HG03432 (cell line): Measurements from ENCODE around the gene MATN4.
"Not testable (repeated sequence)": the region's sequence is repeated elsewhere in the genome, so short reads cannot be mapped to it uniquely, and the experiment has no call there.

Experiments used
- ATAC-seq: cut with Tn5 transposase; IDR thresholded peaks from one replicate; pipeline ENCODE4 v1.9.1; 2021; ENCODE audit warnings: mild to moderate bottlenecking, moderate library complexity; ENCODE audit not compliant: unreplicated experiment

MATN4 gene, protein sequence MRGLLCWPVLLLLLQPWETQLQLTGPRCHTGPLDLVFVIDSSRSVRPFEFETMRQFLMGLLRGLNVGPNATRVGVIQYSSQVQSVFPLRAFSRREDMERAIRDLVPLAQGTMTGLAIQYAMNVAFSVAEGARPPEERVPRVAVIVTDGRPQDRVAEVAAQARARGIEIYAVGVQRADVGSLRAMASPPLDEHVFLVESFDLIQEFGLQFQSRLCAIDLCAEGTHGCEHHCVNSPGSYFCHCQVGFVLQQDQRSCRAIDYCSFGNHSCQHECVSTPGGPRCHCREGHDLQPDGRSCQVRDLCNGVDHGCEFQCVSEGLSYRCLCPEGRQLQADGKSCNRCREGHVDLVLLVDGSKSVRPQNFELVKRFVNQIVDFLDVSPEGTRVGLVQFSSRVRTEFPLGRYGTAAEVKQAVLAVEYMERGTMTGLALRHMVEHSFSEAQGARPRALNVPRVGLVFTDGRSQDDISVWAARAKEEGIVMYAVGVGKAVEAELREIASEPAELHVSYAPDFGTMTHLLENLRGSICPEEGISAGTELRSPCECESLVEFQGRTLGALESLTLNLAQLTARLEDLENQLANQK

GRCh38 chr20:45308117-45308778, at the start of gene MATN4:
Gene MATN4, minus strand, starts transcription at chr20:45308299. Its CDS starts 2,717 bp downstream, at chr20:45305582.
- no peak for ATAC-seq

DNA sequence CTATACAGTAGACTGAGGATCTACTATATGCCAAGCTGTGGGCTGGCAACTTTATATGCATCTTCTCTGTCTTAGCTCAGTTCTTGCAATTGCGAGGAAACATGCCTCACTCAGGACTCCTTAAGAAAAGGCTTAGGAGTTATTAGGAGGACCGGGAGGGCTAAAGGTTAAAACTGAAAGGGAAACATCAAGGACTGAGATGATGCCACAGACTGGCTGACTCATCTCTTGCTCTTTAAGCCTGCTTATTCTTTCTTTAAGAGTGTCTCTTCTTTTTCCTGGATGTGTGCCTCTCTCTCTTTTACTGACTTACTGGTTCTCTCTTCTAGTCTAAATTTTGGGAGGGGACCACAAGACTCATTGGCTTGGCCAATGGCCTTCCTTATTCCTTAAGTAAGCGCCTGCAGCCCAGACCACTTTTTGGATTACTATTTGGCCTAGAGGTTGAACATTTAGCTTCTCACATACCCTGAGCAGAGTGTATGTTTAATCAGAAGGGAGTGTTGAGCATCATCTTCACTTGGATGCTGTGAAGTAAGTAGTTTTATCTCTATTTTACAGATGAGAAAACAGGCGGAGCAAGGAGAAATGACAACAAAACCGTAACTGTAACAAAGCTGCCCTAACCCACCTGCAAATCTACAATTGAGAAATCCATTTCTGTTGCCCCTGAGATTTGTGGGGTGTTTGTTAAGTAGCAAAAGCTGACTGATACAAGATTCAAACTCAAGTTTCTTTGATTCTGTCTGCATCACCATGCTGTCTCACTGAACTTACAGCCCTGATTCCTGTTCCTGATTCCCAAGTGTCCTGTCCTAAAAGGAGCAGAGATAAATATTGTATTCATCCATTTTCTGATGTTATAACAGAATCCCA, 47.3 kb upstream of the MATN4 start:
- ATAC-seq = no peak

DNA sequence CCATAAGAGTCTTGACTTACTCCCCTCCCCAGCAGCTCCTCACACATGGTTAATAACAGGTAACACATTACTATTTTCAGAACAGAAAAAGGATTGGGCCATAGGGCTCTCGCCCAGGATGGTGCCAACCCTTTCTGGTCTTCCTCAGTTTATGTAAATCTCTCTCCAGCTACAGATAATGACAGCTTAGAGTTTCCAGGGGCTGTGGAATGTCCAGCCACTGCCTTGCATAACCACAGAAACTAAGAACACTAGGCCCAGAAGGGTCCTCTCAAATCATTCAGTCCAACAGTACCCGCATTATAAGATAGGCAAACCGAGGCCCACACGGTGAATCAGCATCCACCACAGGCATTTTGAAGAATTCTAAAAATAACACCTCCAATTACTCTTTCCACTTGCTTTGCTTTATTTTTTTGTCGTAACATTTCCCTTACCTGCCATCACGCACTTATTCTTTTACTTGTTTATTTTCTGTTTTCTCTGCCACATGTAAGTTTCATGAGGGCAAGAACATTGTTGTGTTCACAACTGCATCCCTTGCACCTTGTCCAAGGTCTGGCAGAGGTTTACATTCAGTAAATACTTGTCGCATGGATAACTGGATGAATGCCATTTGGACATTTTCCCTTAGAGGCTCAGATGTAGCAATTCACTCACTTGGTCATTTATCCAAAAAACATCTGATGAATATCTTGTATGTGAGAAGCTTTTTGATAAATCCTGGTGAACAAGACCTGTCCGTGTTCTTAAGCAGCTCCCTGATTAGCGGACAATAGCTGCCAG, 46.5 kb upstream of the MATN4 start:
- no peak for ATAC-seq

DNA sequence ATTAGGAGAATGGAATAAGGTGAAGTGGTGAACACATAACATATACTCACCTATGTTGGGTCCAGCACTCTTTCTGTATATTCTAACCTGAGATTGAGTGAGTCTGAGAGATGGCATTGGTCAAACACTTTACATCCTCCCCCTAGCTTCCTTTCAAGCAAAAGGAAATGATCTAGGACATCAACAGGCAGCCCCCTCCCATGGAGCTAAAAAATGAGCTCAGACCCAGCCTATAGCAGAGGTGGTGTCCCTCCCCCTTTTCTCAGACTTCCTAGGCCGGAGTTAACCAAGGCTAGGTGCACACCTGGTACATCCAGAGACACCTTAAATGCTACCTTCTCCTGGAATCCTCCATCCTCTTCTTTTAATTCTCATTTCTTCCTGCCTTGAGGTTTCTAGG, 45.6 kb upstream of the MATN4 start:
- ATAC-seq = no peak

DNA sequence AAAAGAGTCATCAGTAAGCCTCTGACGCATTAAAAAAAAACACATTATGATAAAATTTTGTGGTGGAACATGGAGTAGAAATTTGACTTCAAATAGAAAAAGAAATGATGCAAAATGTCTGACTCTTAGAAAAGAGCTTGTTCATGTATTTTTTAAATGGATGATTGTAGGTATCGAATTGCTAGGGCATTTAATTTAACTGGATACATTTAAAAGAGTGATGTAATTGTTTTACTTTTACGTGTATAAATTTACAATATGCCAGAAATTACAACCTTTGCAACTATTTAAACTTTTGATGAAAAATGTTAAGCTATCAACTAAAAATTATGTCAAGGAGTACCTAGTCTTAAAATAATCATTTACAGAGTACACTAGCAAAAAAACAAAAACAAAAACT, 44.6 kb upstream of the MATN4 start:
- ATAC-seq = no peak

- ATAC-seq = not testable (repeated sequence)
Observed at GRCh38 chr20:45350795-45351194, 42.7 kb upstream of the MATN4 start.

DNA sequence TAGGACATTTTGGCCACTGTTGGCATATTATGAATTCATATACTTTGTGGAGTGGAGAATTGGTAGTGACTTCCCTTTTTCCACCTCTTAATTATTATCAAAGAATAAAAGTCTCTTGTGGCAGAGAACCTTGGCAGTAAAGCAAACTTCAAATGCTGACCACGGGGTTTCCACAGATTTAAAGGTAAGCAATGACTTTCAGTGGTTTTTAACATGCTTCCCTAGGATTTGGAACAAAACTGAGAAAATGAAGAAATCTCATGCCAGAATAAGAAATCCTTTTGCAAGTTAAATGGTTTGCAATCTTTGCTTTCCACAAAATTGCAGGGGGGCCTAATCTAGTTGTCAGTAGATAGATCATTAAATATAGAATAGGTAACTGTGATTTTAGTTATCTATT, 42.1 kb upstream of the MATN4 start:
- ATAC-seq = no peak

DNA sequence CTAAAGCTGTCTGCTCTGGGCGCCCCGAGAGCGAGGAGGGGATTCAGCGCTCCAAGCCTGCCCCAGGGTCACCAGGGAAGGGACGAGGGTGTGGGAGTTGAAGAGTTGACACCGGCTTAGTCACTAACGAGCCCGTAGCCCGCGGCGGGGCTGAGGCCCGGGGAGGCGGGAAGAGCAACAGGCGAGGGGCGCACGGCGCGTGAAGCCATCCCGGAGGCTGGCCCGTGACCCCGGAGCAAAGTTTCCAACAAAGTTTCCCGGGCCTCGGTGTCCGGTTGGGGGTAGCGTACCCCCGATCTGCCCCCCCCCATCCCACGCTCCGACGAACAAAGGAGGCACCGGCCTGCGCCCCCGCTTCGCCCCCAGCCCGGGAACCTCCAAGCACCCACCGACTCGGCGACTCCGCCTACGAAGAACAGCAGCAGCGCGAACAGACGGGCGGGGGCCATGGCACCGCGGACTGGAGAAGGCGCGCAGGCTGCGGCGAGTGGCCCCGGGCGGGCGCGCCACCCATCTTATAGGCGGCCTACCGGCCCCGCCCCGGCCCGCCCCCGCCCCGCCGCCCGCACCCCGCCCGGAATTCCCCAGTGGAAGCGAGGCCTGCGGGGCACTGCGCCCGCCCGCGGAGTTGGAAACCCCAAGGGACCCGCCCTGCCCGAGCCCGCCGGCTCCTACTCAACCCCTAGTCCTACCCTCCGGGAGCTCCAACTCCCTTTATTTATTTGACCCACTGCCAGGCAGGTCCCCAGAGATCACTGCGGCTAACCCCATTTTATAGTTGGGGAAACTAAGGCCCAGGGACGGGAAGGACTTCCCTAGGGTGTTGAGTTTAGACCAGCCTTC, 40.1 kb upstream of the MATN4 start, which contains the start of gene SDC4:
Gene SDC4 (minus strand): TSS at position 489 of the 843 bp plus-strand sequence. CDS start 40 bp downstream, at position 449.
- ATAC-seq = peak; percentile 42

DNA sequence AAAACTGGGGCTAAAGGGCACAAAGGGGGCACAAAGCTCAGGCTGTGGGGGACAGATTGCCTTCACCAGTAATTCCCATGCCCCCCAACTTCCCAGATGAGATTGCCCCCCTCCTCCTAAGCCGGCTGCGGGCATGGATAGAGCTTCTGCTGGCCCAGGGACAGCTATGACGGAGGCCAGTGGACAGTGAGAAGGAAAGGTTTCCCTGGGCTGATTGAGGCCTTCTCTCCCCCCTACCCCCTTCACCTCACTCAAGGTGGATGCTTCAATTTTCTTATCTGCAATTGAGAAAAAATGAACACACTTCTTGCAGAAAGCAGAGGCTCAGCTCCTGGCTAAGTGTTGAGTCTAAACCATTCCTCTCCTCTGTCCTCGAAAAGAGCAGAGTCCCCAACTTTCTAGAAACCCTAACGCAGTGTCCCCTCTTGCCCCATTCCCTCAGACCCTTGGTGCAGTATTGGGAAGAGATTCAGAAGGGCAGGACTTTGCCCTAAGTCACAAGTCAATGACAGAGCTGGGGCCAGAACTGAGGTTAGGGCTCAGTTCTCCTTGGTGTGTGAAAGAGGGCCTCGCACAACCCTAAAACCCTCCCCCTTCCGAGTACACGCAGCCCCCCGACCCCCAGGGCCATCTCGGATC, 39.3 kb upstream of the MATN4 start:
- ATAC-seq = no peak

GRCh38 chr20:45346851-45347250, 38.8 kb upstream of the MATN4 start:
- no peak for ATAC-seq

DNA sequence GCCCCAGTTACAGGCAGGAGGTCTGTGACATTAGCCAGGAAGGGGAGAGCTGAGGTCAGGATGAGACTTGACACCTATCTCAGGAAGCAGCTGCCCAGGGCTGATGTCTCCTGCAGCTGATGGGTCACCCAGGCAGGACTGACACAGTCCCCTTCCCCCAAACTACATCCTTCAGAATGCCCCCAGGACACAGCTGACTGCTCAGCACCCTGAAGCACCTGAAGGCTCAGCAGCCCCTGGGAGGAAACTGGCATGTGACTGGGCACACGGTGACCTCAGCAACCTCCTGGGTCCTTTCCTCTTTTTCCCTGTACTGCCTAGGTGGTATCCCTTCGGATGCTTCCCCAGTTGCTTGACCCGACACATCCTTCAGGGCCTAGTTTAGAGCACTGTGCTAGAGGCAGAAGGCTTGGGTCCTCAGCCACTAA, 38.2 kb upstream of the MATN4 start:
- ATAC-seq = no peak

GRCh38 chr20:45345104-45345936, 37.2 kb upstream of the MATN4 start:
- no peak for ATAC-seq

GRCh38 chr20:45344168-45344860, 36.2 kb upstream of the MATN4 start:
- no peak for ATAC-seq

DNA sequence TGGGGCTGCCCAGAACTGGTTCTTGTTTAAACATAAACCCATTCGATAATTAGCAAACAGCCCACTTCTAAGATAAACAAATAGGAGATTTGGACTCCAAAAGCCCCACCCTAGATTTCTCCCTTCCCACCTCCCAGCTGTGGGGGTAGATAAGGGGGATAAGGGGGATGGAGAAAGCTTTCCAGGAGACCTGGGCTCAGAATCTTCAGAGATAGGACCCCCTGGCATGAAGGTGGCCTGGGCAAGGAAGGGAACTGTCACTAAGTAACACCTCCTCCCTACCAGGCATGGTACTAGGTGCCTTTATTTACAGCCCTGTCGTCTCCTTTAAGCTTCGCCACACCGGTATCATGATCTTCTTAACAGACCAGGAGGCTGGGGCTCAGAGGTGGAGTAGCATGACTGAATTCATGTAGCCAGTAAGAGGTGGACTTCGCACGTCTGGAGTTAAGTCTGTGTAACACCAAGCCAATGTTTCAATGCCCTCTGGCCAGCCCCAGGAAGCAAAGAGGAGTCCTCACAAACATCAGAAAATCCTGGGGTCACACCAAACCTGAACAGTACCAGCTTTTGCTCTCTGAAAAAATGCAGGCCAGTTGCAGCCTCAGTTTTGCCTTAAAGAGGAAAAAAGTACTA, 35.6 kb upstream of the MATN4 start:
- no peak for ATAC-seq

GRCh38 chr20:45342855-45343531, 34.9 kb upstream of the MATN4 start:
- ATAC-seq = no peak
